Endothelial cell of umbilical vein (primary cell): ENCODE data around the gene FRRS1L. TPM values are rescaled to one million over a fixed set of nuclear protein-coding genes. Genes with fewer than 3 reads are reported as not detected.

ENCODE experiments used
- BruUV-seq: library from RNA; stranded (reverse); fragments of 400-500 nt; replicated peaks from 2 replicates; lab custom pipeline; 2021; lab: Mats Ljungman, UMichigan
- CTCF ChIA-PET: fragments of 300-600, 350-600 bp; sonication (Branson Sonifier 250); formaldehyde crosslinking; loops from one replicate; lab custom pipeline; 2021; ENCODE audit warnings: antibody characterized with exemption, inconsistent platforms; lab: Charles Lee
- POLR2A ChIA-PET: fragments of 300-600, 350-600 bp; sonication (Branson Sonifier 250); formaldehyde crosslinking; loops from one replicate; lab custom pipeline; 2021; ENCODE audit warnings: antibody characterized with exemption, inconsistent platforms; lab: Charles Lee
- DNase-seq: peaks from one replicate; pipeline ENCODE4 v3.0.0-alpha.2; 2011; ENCODE audit warnings: low read depth, low spot score
- FAIRE-seq: peaks from 2 replicates; lab custom pipeline; 2011; peaks lifted over from hg19 to GRCh38; lab: Jason Lieb, UNC
- H2AFZ ChIP-seq: 2 replicates; pipeline ENCODE4 v1.6.0; 2012; ENCODE audit warnings: low read depth, low read length, control low read depth, inconsistent platforms
- H3K27ac ChIP-seq: 2 replicates; pipeline ENCODE4 v1.5.1; 2011; ENCODE audit warnings: low read depth, mild to moderate bottlenecking, control low read depth, low read length, moderate library complexity; ENCODE audit not compliant: insufficient read depth
- H3K27me3 ChIP-seq, 2 experiments: 2 replicates each; pipeline versions ENCODE4 v1.6.0 to v1.6.1; 2011; ENCODE audit warnings: low read length in 2 of 2, mixed read lengths in 1 of 2; ENCODE audit not compliant: control insufficient read depth in 2 of 2, insufficient read depth in 2 of 2
- H3K36me3 ChIP-seq, 2 experiments: 2 replicates in 1 of 2; 3 replicates in 1 of 2; pipeline ENCODE4 v1.5.1; 2011; ENCODE audit warnings: low read length in 2 of 2, mild to moderate bottlenecking in 1 of 2, moderate library complexity in 1 of 2; ENCODE audit not compliant: control insufficient read depth in 2 of 2, insufficient read depth in 2 of 2; ENCODE audit errors: extremely low read depth in 1 of 2
- H3K4me1 ChIP-seq: 3 replicates; pipeline ENCODE4 v1.5.1; 2011; ENCODE audit warnings: mild to moderate bottlenecking, low read length; ENCODE audit not compliant: control insufficient read depth, insufficient read depth; ENCODE audit errors: extremely low read depth
- H3K4me2 ChIP-seq: 2 replicates; pipeline ENCODE4 v1.6.1; 2011; ENCODE audit warnings: low read length, control low read depth, mixed read lengths; ENCODE audit not compliant: insufficient read depth
- H3K4me3 ChIP-seq, 3 experiments: fragments of 200-600 bp in 1 of 3; sonication (generic), shearing (Covaris generic) in 1 of 3; replicated peaks in 1 of 3; 2 replicates each; pipeline ENCODE4 v1.5.1; 2011 to 2016; ENCODE audit warnings: control low read depth in 3 of 3, low read length in 3 of 3, mild to moderate bottlenecking in 2 of 3, inconsistent platforms in 1 of 3, low read depth in 1 of 3, moderate library complexity in 1 of 3; ENCODE audit not compliant: insufficient read depth in 1 of 3
- H3K79me2 ChIP-seq: 2 replicates; pipeline ENCODE4 v1.6.0; 2012; ENCODE audit warnings: low read length, inconsistent platforms; ENCODE audit not compliant: control insufficient read depth, insufficient read depth
- H3K9ac ChIP-seq: replicated peaks from 2 replicates; pipeline ENCODE3; 2011; ENCODE audit warnings: low read length, control low read depth; ENCODE audit not compliant: insufficient read depth; ENCODE audit errors: extremely low read depth
- H3K9me1 ChIP-seq: replicated peaks from 3 replicates; pipeline ENCODE4 v1.6.0; 2011; ENCODE audit warnings: mild to moderate bottlenecking, low read length; ENCODE audit not compliant: control insufficient read depth, insufficient read depth; ENCODE audit errors: extremely low read depth
- H3K9me3 ChIP-seq: replicated peaks from 2 replicates; pipeline ENCODE4 v1.5.1; 2012; ENCODE audit warnings: low read length, inconsistent platforms; ENCODE audit not compliant: control insufficient read depth, insufficient read depth
- H4K20me1 ChIP-seq: replicated peaks from 2 replicates; pipeline ENCODE3; 2011; ENCODE audit warnings: mild to moderate bottlenecking, low read length; ENCODE audit not compliant: control insufficient read depth, insufficient read depth; ENCODE audit errors: extremely low read depth
- CTCF ChIP-seq, 2 donors: IDR thresholded peaks; 1 replicate in 1 of 2; 2 replicates in 1 of 2; pipeline ENCODE4 v1.5.1; 2011; ENCODE audit warnings: low read length in 2 of 2, mild to moderate bottlenecking in 2 of 2, moderate library complexity in 2 of 2, control low read depth in 1 of 2, inconsistent platforms in 1 of 2, low read depth in 1 of 2; ENCODE audit not compliant: insufficient read depth in 1 of 2; ENCODE audit errors: extremely low read depth in 1 of 2
- EZH2 ChIP-seq: IDR thresholded peaks from 2 replicates; pipeline ENCODE4 v1.6.1; 2012; ENCODE audit warnings: borderline replicate concordance, low read depth, mild to moderate bottlenecking, moderate library complexity, low read length, inconsistent platforms; ENCODE audit not compliant: severe bottlenecking
- FOS ChIP-seq: IDR thresholded peaks from 2 replicates; pipeline ENCODE4 v1.6.1; 2011; ENCODE audit warnings: mild to moderate bottlenecking, low read length, moderate library complexity, borderline replicate concordance; ENCODE audit not compliant: insufficient read depth
- GATA2 ChIP-seq: IDR thresholded peaks from 2 replicates; pipeline ENCODE4 v1.7.0; 2011; ENCODE audit warnings: low read depth, mild to moderate bottlenecking, moderate library complexity, mixed read lengths, low read length; ENCODE audit not compliant: insufficient read length, insufficient read depth
- JUN ChIP-seq: IDR thresholded peaks from 2 replicates; pipeline ENCODE4 v1.6.1; 2011; ENCODE audit warnings: borderline replicate concordance, low read depth; ENCODE audit not compliant: insufficient read length, insufficient read depth
- MAX ChIP-seq: IDR thresholded peaks from 2 replicates; pipeline ENCODE4 v1.6.1; 2011; ENCODE audit not compliant: insufficient read depth, insufficient read length
- MYC ChIP-seq: IDR thresholded peaks from one replicate; pipeline ENCODE4 v1.6.1; 2011; ENCODE audit warnings: mild to moderate bottlenecking, low read depth, low read length
- POLR2A ChIP-seq: IDR thresholded peaks from 2 replicates; pipeline ENCODE4 v1.6.1; 2012; ENCODE audit warnings: low read depth, mild to moderate bottlenecking, control low read depth, low read length
- POLR2AphosphoS5 ChIP-seq: IDR thresholded peaks from 2 replicates; pipeline ENCODE4 v1.6.1; 2012; ENCODE audit warnings: low read depth, mild to moderate bottlenecking, control low read depth, low read length, moderate library complexity; ENCODE audit not compliant: insufficient read depth
- dilution Hi-C: fragments of 300-500 bp; cut with MboI; formaldehyde crosslinking; loops from one replicate; pipeline ENCODE4 v1.15.0; 2019; ENCODE audit warnings: low sequenced_read_pairs; ENCODE audit not compliant: extremely low pct_ligation_motif_present
- intact Hi-C: fragments of 100-400 bp; cut with micrococcal nuclease; formaldehyde crosslinking; loops from one replicate; pipeline ENCODE4 v1.10.0; 2022
- polyA plus RNA-seq, 4 experiments: library from polyadenylated mRNA; depleted of rRNA in 3 of 4; stranded (reverse) in 3 of 4; unstranded in 1 of 4; fragments of >200 nt; gene quantifications; 2 replicates each; pipeline versions ENCODE4 v1.2.1 to v1.2.3, GENCODE V29; 2011 to 2012; ENCODE audit warnings: missing spikeins in 1 of 4
- total RNA-seq: library from RNA; stranded (reverse); gene quantifications from 2 replicates; pipeline ENCODE4 v1.2.3, GENCODE V29; 2021

Gene FRRS1L
- total and polyA plus RNA-seq, 2 donors (not counting 3 experiments of a cell fraction or from before 2014, with no cell fraction given): not detected

GRCh38 chr9:109086221-109086620 is 80.8 kb downstream of the FRRS1L start:
- H3K4me1 ChIP-seq: no peaks in the 10 kb centered on the region
- CTCF ChIA-PET: interaction anchor here (0.7 to 3.7 kb wide), 7 partner anchors 8 to 97 kb away, joined by 3 to 13 read pairs (median 4); partner anchors contain the start of gene TMEM245
- dilution Hi-C loops: no loop called here

More at GRCh38 chr9:109086221-109086620, 80.8 kb downstream of the FRRS1L start:
- POLR2A ChIA-PET: no interaction called here
- H3K4me2 ChIP-seq: no peak overlapping the region
- H3K79me2 ChIP-seq: no peaks in the 10 kb centered on the region
- H3K36me3 ChIP-seq: peaks cover 5 to 8% of the 10 kb centered on the region in 2 experiments
- no peak for FAIRE-seq
- H3K4me3 ChIP-seq: no peak overlapping the region
- no peaks in the 10 kb centered on the region for H4K20me1 ChIP-seq
- H3K9ac ChIP-seq: no peak overlapping the region
- H3K9me1 ChIP-seq: no peaks in the 10 kb centered on the region
- peak; percentile 65 for DNase-seq
- H2AFZ ChIP-seq: no peak overlapping the region
- H3K27ac ChIP-seq: no peak overlapping the region
- no peak for TF ChIP-seq EZH2
- no peak for TF ChIP-seq MAX
- no peak for TF ChIP-seq POLR2AphosphoS5
- no peak for TF ChIP-seq GATA2
- TF ChIP-seq JUN: peak; percentile 35
- no peak for TF ChIP-seq MYC
- no peak for TF ChIP-seq CTCF (IDR thresholded peaks at IDR 0.05; ENCODE audit: extremely low read depth in 1 of 2, insufficient read depth in 1 of 2, low read depth in 1 of 2, low read length in 2 of 2)
- no peak for TF ChIP-seq POLR2A
- peak; percentile 42 for TF ChIP-seq FOS
- H3K27me3 ChIP-seq: no peaks in the 10 kb centered on the region
- no TSS peak for BruUV-seq
- no peaks in the 10 kb centered on the region for H3K9me3 ChIP-seq
- intact Hi-C loops: no loop called here
